ENCODE data around the gene HSPA2.

HSPA2 gene

DNA sequence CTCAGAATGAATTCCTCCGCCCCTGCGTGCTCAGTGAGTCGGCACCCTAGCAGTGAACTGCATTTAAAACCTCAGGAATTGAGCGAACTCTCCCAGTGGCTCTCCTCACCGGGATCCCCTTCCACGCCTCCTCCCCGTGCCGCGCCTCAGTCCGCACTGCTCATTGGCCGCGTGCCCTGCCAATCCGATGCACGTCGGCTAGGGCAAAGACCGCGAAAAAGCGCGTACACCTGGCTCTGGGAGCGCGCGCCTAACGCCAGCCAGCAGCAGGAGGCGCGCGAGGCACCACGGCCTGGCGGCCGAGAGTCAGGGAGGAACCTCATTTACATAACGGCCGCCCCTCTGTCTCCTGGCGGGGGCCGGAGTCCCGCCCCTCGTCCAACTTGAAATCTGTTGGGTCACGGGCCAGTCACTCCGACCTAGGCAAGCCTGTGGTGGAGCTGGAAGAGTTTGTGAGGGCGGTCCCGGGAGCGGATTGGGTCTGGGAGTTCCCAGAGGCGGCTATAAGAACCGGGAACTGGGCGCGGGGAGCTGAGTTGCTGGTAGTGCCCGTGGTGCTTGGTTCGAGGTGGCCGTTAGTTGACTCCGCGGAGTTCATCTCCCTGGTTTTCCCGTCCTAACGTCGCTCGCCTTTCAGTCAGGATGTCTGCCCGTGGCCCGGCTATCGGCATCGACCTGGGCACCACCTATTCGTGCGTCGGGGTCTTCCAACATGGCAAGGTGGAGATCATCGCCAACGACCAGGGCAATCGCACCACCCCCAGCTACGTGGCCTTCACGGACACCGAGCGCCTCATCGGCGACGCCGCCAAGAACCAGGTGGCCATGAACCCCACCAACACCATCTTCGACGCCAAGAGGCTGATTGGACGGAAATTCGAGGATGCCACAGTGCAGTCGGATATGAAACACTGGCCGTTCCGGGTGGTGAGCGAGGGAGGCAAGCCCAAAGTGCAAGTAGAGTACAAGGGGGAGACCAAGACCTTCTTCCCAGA is at the start of gene HSPA2:
TSS of gene HSPA2 (plus strand) at position 534 of the 995 bp plus-strand sequence. CDS start at position 643, 109 bp downstream.
- no peak for FAIRE-seq

GRCh38 chr14:64491637-64492036 is 48.9 kb upstream of the HSPA2 start:
- no peak for FAIRE-seq

DNA sequence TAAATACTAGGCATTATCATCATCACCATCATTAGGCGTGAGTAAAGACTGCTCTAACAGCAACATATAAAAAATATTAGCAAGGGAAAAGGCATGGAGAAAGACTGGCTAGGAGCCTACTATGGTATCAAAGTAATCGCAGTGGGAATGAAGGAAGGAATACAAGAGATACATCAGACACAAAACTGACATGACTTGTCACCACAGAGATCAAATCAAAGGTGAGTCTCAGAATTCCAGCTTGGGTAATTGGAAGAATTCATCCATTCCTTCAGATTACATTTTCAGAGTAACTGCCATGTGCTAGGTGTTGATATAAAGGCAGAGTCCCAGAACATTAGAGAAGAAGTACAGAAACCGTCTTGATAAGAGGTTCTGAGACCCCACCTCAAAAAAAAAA is 47.1 kb upstream of the HSPA2 start:
- FAIRE-seq = no peak

DNA sequence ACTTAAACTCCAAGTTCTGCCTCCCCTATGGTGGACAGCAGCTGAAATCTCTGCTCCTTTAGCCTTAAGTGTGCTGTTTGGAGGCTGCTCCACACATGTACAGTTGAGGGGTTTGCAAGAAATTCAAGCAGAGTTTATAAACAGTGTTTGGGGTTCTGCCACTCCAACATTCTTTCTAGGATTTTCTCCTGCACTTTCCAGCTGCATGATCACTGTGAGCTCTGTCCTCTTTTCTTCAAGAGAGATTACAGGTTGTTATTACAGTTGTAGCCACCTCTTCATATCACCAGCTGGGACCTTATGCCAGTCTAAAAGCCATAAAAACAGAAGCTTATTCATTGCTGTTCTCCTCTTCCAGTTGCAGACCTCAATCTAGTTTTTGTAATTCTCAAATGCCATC is 45.3 kb upstream of the HSPA2 start:
- FAIRE-seq = no peak

- FAIRE-seq = no peak
Observed at GRCh38 chr14:64496764-64497163, 43.8 kb upstream of the HSPA2 start.

DNA sequence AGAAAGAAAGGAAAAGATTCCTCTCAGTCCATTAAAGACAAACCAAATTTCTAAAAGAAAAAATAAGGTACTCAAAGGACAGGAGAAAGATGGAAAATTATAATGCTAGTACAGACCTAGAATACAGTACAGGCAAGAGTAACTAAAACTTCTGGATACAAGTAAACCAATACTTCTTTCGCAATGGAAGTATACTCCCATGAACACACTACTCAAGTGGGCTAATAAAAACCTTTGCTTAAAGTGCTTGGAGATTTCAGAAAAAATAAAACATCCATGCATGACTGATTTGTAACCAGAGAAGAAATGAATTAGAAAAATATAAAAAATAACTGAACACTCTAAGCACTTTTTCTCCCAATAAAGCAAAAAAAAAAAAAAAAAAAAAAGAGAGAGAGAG is 40.5 kb upstream of the HSPA2 start:
- FAIRE-seq = no peak

DNA sequence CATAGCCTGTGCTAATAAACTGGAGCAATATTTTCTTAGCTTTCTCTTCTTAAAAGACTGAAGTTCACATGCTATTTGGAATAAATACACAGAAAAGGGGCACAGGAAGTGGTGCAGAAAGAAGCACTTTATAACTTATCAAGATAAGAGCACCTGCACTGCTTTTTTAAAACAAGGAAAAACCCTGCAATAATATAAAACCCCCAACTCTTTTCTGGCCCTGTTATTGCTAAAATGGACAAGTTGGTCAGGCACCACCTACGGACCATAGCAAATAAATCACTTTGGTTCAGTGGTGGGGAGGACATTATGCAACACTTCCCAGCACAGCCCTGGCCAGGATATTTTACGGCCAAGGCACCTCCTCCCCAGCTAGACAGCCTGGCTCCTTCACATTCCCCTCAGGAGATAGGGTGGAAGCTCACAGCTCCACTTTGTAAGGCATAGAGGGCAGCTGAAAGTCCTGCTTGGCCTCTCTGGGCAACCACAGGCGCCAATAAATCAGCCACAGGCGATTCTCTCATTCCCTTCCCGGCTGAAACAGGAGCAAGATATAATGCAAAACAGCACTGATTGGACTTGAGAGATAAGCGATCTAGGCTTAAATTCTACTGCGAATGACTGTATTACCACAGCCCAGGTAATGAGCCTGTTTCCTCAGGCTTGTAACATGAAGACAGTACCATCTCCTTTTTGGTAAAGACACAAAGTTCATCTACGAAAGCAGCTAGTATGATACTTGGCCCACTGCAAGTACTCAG is 39.0 kb upstream of the HSPA2 start:
- FAIRE-seq = no peak

DNA sequence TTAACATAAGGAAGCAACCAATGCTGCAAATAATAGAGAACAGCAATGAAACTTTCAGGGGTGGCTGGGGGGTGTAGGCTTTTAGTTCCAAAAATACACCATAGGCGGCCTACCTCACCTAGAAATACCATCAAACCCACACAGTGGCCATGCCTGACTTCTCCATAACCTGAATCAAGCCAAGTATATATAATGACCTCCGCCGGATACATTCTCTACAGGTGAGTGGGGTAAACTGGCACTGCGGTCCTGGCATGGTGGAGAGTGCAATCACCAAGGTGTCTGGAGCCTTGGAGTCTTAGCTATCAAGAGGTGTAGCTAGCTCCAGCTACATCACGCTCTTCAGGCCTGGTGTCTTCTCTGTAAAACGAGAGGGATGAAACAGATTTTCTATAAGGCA is 38.1 kb upstream of the HSPA2 start:
- no peak for FAIRE-seq

GRCh38 chr14:64502887-64503433 is 37.6 kb upstream of the HSPA2 start:
- no peak for FAIRE-seq

GRCh38 chr14:64503434-64504309 is 36.9 kb upstream of the HSPA2 start, which contains the start of gene ZBTB25:
Gene ZBTB25, minus strand, starts transcription at chr14:64503838. Its CDS starts 13,305 bp downstream, at chr14:64490533.
- no peak for FAIRE-seq

- no peak for FAIRE-seq
Observed at GRCh38 chr14:64504310-64504896, 36.1 kb upstream of the HSPA2 start, which contains the start of gene ZBTB1. Gene ZBTB1, plus strand, starts transcription at chr14:64504770. Its CDS starts 16,735 bp downstream, at chr14:64521505.

DNA sequence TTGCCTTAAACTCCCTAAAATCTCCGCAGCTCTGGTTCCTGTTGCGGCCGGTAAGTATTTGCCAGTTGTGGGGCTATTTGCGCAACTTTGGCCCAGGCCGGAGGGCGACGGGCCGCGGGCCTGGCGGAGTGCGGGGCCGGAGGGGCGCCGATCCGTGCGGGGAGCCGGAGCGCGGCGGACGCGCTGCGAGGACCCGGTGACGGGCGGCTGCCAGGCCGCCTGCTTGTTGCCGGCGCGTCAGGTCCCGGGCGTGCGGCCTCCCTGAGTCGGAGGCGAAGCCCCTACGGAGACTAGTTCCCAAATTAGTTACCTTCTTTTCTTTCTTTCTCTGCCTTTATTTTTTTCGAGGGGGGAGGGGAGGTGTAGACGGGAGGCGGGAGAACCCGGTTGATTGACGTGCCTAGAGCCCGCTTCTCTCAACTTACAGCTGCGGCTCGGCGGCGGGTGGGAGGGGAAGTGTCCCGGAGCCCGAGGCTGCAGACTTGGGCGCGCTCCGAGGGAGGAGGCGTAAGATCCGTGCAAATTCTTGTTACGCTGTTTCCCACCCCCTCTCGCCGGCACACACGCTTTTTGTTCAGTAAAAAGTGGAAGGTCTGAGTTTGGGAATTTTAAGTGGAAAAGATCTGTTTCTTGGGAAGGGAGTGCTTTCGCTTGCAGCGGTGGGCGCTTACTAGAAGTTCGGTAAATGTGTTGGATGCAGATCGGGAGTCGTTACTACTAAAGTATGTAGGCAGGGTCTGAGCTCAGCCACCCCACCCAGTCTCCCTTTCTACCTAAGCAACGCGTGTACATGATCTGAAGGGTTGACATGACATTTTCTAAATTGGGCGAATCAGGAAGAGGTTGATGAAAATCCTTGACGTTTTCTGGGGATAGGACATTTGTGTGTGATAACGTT is 35.4 kb upstream of the HSPA2 start:
- no peak for FAIRE-seq

- no peak for FAIRE-seq
Observed at GRCh38 chr14:64506721-64507120, 33.8 kb upstream of the HSPA2 start.

GRCh38 chr14:64507376-64508156 is 33.0 kb upstream of the HSPA2 start:
- FAIRE-seq = no peak

- no peak for FAIRE-seq
Observed at GRCh38 chr14:64508215-64508776, 32.2 kb upstream of the HSPA2 start.

DNA sequence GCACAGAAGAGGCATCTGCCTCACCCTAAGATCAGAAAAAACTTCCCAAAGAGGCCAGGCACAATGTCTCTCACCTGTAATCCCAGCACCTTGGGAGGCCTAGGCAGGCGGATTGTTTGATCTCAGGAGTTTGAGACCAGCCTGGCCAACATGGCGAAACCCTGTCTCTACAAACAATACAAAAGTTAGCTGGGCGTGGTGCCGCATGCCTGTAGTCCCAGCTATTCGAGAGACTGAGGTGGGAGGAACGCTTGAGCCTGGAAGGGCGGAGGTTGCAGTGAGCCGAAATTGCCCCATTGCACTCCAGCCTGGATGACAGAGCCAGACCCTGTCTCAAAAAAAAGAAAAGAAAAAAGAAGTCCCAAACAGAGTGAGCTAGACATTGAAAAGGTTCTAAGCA is 31.5 kb upstream of the HSPA2 start:
- FAIRE-seq = no peak

DNA sequence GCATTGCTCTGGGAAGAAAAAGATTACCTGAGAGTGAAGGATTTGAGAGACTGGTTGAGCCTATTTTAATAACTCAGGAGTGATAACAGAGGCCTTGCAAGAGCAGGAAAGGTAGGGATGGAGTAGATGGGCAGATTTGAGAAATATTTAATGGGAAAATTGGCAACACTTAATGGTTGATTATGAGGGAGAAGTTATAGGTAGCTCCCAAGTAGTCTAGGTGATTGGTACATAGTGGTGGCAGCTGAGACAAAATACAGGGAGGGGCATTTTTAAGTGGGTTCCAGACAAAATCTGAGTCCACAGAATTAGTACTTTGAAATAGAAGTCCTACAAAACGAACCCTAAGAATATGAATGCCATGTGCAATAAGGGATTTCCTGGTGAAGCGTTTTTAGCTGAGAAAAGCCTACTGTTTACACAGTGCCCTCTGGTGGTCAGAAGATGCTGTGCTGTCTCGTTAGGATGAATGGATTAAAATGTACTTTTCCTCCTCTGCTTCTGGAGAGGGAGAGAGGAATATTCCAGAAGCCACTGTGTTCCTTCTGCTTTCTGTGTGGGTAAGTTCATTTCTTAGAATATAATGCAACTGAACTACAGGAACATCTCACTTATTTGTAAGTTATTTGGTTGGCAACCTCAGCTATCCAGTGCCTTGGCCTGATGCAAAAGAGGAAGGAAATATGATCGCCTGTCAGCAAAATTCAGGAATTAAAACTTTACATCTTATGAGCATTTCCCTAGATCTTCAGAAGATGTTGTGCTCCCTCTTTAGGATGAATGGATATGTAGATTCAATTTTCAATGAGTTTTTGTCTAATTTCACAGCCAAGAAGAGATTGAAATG is 29.5 kb upstream of the HSPA2 start:
- FAIRE-seq = peak; percentile 72

DNA sequence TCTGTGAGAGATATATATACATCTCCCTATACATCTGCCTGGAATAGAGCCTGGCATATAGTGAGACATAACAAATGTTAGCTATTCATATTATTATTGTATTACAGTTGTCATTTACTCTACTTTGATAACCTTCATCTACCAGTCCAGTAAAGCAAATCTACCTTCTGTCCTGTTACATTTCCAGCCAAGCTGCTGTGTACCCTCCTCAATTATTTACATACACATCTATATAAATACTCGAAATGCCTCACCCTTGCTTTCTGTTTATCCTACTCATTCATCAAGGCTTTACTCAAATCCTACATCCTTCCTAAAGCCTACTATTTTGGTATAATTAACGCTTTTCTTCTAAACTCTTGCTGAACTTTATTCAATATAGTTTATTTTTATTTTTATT is 27.3 kb upstream of the HSPA2 start:
- FAIRE-seq = no peak

- no peak for FAIRE-seq
Observed at GRCh38 chr14:64515053-64515452, 25.5 kb upstream of the HSPA2 start.
